DMS53 (cell line): ENCODE measurements around the gene RPL27A.

Experiments
- DNase-seq: peaks from one replicate; lab custom pipeline; 2025; lab: John Stamatoyannopoulos, UW

Gene RPL27A

GRCh38 chr11:8674859-8675258 is 7.7 kb upstream of the RPL27A start:
- no peak for DNase-seq

GRCh38 chr11:8676458-8676857 is 6.1 kb upstream of the RPL27A start:
- DNase-seq = no peak

DNA sequence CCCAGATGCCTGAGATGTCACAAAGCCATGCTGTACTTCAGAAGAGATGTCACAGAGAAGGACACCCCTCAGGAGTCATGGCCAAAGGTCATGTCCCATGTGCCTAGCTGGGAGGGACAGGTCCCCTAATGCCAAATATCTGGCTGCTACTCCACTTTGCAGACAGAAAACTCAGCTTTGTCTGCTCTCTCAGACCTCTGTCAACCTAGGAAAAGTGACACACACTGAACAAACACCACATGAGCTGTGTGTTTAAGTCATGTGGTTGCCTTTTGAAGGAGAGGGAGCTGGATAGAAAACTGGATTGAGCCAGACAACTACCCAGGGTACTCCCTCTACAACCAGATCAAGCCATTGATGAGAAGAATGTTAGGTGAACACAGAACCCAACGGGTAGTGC is 3.6 kb upstream of the RPL27A start:
- peak; percentile 89 for DNase-seq

GRCh38 chr11:8681837-8682302 is 722 bp upstream of the RPL27A start:
- DNase-seq = no peak

GRCh38 chr11:8683115-8683807 is 669 bp downstream of the RPL27A start:
- peak; percentile 75 for DNase-seq

DNA sequence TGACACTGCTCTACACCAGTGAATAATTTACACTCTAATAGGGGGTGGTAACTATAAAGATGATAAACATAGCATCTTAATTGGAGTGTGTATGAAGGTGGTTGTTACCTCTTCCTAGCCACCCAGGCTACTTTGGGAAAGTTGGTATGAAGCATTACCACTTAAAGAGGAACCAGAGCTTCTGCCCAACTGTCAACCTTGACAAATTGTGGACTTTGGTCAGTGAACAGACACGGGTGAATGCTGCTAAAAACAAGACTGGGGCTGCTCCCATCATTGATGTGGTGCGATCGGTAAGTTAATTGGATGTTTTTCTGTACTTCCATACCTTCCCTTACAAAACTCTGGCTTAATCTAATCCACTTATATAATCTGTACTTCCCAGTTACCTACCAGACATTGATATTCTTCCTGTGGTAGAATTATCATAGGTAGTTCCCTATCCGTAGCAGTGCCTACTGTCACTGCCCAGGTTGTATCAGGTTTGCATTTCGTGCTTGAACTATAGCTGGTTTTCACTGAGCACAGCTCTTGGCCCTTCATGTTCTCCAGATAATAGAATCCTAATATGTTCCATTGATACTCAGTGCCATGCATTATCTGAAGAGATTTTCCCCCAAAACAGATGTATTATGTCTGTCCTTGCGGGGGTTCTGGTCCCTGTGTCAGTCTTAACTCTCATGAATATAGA is 2.2 kb downstream of the RPL27A start:
- no peak for DNase-seq

- no peak for DNase-seq
Measured at GRCh38 chr11:8685306-8685705, 2.7 kb downstream of the RPL27A start.

DNA sequence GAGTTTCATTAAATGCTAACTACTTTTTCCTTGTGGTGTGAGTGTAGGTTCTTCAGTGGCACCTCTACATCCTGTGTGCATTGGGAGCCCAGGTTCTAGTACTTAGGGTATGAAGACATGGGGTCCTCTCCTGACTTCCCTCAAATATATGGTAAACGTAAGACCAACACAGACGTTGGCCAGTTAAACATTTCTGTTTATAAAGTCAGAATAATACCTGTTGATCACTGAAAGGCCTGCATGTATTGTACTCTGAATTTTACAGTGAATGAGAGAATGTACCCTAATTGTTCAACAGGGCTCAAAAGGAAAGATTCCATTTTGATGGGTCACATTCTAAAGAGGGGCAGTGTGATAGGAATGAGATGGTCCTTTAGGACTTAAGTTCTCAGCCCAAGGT is 3.2 kb downstream of the RPL27A start:
- DNase-seq = peak; percentile 27

- DNase-seq = no peak
Measured at GRCh38 chr11:8686325-8686724, 3.7 kb downstream of the RPL27A start.

- DNase-seq = peak; percentile 99
Measured at GRCh38 chr11:8688414-8689362, 6.1 kb downstream of the RPL27A start.

DNA sequence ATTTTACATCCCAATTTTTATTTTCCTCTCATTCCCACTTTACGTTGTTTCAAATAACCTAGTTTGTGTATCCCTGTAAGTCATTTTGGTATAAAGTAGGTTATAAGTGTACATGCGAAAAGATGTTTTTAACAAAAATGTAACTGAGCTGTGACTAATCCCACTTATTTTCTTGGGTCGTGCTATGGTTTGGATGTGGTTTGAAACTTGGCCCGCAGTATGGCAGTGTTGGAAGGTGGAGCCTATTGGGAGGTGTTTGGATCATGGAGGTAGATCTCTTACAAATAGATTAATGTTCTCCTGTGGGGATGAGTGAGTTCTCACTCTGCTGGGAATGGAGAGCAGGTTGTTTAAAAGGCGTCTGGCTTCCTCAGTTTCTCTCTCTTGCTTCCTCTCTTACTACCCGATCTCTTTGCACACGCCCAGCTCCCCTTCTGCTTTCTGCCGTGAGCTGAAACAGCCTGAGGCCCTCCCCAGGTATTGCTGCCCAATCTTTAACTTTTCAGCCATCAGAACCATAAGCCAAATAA is 7.2 kb downstream of the RPL27A start:
- peak; percentile 21 for DNase-seq

- DNase-seq = no peak
Measured at GRCh38 chr11:8690374-8691342, 8.1 kb downstream of the RPL27A start.

GRCh38 chr11:8691601-8692000 is 9.0 kb downstream of the RPL27A start:
- peak; percentile 16 for DNase-seq

GRCh38 chr11:8692417-8692816 is 9.8 kb downstream of the RPL27A start:
- DNase-seq = no peak

DNA sequence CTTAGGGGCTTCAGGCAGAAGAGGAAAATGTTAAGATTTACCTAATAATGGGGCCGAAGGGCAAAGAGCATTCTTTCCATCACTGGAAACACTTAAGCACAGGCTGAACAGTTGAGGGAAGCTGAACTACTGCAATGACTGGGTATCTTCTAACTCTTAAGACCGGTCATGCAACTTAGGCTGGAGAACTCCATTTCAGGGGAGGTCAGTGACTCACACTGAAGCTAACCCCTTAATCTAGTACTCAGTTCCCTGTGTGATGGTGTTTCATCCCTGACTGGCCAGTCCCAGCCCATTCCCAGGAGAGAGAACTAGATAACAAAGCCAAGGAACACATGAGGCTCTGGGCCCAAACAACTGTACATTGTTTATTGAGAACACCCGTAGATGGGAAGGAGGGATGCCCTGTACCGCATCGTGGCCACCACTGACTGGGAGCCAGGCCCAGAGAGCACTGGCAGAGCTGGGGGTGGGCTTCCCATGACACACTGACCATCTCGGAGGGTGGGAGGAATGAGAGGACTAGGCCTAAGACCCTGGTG is 10.5 kb downstream of the RPL27A start:
- DNase-seq = no peak

- DNase-seq = no peak
Measured at GRCh38 chr11:8693555-8693954, 11.0 kb downstream of the RPL27A start.

GRCh38 chr11:8694137-8694536 is 11.5 kb downstream of the RPL27A start:
- no peak for DNase-seq

DNA sequence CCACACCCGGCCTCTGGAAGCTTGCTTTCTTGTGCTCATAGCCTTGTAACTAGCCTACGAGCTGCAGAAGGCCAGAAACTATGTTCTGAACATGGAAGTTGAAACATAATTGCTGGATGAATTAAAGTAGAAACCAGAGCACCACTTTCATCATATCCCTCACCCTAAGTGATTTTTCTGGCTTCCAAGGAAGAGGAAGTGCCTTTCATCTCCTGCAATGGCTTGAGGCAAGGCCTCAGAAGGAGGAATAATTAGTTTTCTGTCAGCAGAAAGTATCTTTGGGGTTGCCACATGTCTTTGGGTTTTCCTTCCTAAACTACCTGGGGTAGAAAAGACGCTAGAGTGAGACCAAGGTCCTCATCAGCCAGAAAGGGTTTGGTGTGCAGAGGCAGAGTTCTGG is 14.5 kb downstream of the RPL27A start:
- DNase-seq = no peak

DNA sequence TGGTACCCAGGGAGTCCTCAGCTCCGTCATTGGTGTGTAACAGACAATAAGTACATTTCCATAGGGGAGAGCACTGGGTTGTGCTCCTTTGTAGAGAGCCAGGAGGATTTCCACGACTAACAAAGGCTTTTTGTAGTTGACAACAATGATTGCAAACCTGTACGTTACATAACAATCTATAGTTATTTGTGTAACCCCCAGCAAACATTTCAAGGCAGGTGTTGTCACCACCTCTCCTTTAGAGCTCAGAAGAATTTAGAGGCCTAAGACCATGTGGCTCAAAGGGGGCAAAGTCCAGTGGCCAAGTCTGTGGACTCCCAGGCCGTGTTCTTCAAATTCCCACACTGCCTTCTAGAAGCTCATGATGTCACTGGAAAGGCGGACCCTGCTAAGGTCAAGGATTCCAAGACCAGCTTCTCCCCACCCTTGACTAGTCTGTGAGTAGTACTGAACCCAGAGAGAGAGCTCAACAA is 15.8 kb downstream of the RPL27A start:
- no peak for DNase-seq

DNA sequence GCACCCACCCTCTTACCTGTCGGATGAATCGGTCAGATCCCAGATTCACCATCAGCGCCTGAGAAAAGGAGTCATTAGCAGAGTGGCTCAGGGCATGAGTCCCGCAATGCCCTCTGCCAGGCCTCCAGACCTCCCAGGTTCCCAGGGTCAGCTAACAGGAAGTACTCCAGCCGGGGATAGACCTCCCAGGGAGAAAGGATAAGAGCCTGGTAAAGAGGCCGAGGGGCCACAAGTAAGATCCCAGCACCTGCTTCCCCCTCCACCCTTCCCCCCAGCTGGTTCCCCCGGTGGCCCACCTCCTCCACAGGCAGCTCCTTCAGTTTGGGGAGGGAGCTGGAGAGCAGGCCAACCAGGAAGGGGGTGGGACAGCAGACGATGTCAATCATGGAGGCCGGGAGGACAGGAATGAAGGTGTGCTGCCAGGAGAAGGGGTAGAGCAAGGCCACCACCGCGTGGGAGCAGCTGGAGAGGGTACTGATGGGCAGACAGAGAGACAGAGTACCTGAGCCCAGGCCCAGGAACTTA is 16.4 kb downstream of the RPL27A start:
- DNase-seq = peak; percentile 11
